Erythroblast (primary cell): Measurements from ENCODE around the gene TRPC4.

Experiments used
- GATA1 ChIP-seq: IDR thresholded peaks from 2 replicates; pipeline ENCODE4 v1.6.1; 2011; ENCODE audit warnings: low read depth, mild to moderate bottlenecking, control low read depth, low read length, moderate library complexity
- POLR2A ChIP-seq: IDR thresholded peaks from 2 replicates; pipeline ENCODE4 v1.6.1; 2011; ENCODE audit warnings: mild to moderate bottlenecking, low read length

GRCh38 chr13:37735293-37735692, 134.3 kb downstream of the TRPC4 start:
- no peak for TF ChIP-seq POLR2A
- TF ChIP-seq GATA1, result no peak
